Smooth muscle cell (in vitro differentiated cells): ENCODE measurements around the gene DLEC1. TPM values are rescaled to one million over a fixed set of nuclear protein-coding genes. Genes with fewer than 3 reads are reported as not detected.

ENCODE experiments used
- DNase-seq: peaks from one replicate; lab custom pipeline; 2025; ENCODE audit not compliant: unreplicated experiment; lab: John Stamatoyannopoulos, UW
- H2AFZ ChIP-seq: fragments of 200-600 bp; sonication (generic); 2 replicates; pipeline ENCODE4 v1.6.0; 2016; ENCODE audit warnings: antibody characterized with exemption, low read depth, mild to moderate bottlenecking
- H3F3A ChIP-seq: fragments of 200-600 bp; sonication (generic); 2 replicates; pipeline ENCODE4 v1.6.0; 2017; ENCODE audit warnings: antibody characterized with exemption, low read depth
- H3K27ac ChIP-seq: fragments of 200-600 bp; sonication (generic); 2 replicates; pipeline ENCODE4 v1.5.1; 2016; ENCODE audit warnings: low read depth, mild to moderate bottlenecking
- H3K27me3 ChIP-seq: fragments of 200-600 bp; sonication (generic); 2 replicates; pipeline ENCODE4 v1.6.1; 2016; ENCODE audit warnings: low read depth, mild to moderate bottlenecking
- H3K36me3 ChIP-seq: fragments of 200-600 bp; sonication (generic); 2 replicates; pipeline ENCODE4 v1.5.1; 2016; ENCODE audit warnings: low read depth
- H3K4me1 ChIP-seq: fragments of 200-600 bp; sonication (generic); 2 replicates; pipeline ENCODE4 v1.5.1; 2016; ENCODE audit warnings: low read depth
- H3K4me2 ChIP-seq: fragments of 200-600 bp; sonication (generic); 2 replicates; pipeline ENCODE4 v1.6.0; 2016; ENCODE audit warnings: mild to moderate bottlenecking
- H3K4me3 ChIP-seq: fragments of 200-600 bp; sonication (generic); 2 replicates; pipeline ENCODE4 v1.5.1; 2016; ENCODE audit warnings: mild to moderate bottlenecking
- H3K79me2 ChIP-seq: fragments of 200-600 bp; sonication (generic); 2 replicates; pipeline ENCODE4 v1.6.0; 2016; ENCODE audit warnings: low read depth, mild to moderate bottlenecking
- H3K9ac ChIP-seq: fragments of 200-600 bp; sonication (generic); 2 replicates; pipeline ENCODE4 v1.6.0; 2016; ENCODE audit warnings: low read depth
- H3K9me3 ChIP-seq: fragments of 200-600 bp; sonication (generic); replicated peaks from 2 replicates; pipeline ENCODE4 v1.5.1; 2016; ENCODE audit warnings: low read depth
- H4K20me1 ChIP-seq: fragments of 200-600 bp; sonication (generic); 2 replicates; pipeline ENCODE4 v1.6.0; 2016; ENCODE audit warnings: low read depth
- CTCF ChIP-seq: fragments of 200-600 bp; sonication (generic); IDR thresholded peaks from 2 replicates; pipeline ENCODE4 v1.5.1; 2017; ENCODE audit warnings: borderline replicate concordance, mild to moderate bottlenecking, antibody characterized with exemption; ENCODE audit not compliant: insufficient read depth, poor library complexity, severe bottlenecking
- WGBS: methylation state at CpG from one replicate; pipeline ENCODE4 v1.1.7; 2016; ENCODE audit warnings: low lambda C conversion rate; 5-methylcytosine and 5-hydroxymethylcytosine counted together
- polyA plus RNA-seq: library from polyadenylated mRNA; unstranded; fragments of >200 nt; fragmentation: Nextera tagmentation; extraction: Ambion mirVana; gene quantifications from 2 replicates; pipeline ENCODE4 v1.2.1, GENCODE V29; 2016
- total RNA-seq: library from RNA; depleted of rRNA; stranded (reverse); fragments of >200 nt; gene quantifications from 2 replicates; pipeline ENCODE4 v1.2.3, GENCODE V29; 2014

The DLEC1 gene
- total and polyA plus RNA-seq, 2 experiments from 2014 or later: 0.27 to 0.61 TPM

DNA sequence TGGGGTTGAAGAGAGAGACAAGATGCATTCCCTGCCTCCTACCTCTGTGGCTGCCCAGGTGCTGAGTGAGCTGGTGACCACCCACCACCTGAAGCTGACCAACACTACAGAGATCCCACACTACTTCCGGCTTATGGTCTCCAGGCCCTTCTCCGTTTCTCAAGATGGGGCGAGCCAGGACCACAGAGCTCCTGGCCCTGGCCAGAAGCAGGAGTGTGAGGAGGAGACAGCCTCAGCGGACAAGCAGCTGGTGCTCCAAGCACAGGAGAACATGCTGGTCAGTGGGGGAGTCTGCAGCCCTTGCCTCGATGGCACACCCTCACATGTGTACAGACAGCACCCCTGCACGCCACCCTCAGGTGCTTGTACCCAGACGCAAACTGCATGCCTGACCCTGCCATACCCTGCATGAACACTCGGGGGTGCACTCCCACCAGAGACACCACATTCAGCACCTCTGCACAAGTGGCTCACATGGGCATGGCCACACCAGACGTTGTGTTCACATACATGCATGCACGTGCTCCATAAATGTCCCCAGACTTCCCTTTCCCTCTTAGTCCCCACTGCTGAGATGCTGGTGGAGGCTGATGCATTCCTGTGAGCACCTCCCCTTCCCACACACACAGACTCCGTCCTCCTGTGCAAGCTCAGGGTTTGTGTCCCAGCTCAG, 78.9 kb downstream of the DLEC1 start:
- H3K36me3 ChIP-seq: no peaks in the 10 kb centered on the region
- H3K27ac ChIP-seq: no peak overlapping the region
- no peaks in the 10 kb centered on the region for H3K4me1 ChIP-seq
- no peaks in the 10 kb centered on the region for H3K27me3 ChIP-seq
- no peak overlapping the region for H3K4me3 ChIP-seq
- no peaks in the 10 kb centered on the region for H4K20me1 ChIP-seq
- 72% methylated on average over 11 of the region's 11 CpGs for WGBS
- H3K4me2 ChIP-seq: no peak overlapping the region
- H3K79me2 ChIP-seq: no peaks in the 10 kb centered on the region
- no peaks in the 10 kb centered on the region for H3F3A ChIP-seq
- H2AFZ ChIP-seq: no peak overlapping the region
- H3K9me3 ChIP-seq: no peaks in the 10 kb centered on the region
- no peak overlapping the region for H3K9ac ChIP-seq
- no peak for DNase-seq
- peak; percentile 61 for TF ChIP-seq CTCF

DNA sequence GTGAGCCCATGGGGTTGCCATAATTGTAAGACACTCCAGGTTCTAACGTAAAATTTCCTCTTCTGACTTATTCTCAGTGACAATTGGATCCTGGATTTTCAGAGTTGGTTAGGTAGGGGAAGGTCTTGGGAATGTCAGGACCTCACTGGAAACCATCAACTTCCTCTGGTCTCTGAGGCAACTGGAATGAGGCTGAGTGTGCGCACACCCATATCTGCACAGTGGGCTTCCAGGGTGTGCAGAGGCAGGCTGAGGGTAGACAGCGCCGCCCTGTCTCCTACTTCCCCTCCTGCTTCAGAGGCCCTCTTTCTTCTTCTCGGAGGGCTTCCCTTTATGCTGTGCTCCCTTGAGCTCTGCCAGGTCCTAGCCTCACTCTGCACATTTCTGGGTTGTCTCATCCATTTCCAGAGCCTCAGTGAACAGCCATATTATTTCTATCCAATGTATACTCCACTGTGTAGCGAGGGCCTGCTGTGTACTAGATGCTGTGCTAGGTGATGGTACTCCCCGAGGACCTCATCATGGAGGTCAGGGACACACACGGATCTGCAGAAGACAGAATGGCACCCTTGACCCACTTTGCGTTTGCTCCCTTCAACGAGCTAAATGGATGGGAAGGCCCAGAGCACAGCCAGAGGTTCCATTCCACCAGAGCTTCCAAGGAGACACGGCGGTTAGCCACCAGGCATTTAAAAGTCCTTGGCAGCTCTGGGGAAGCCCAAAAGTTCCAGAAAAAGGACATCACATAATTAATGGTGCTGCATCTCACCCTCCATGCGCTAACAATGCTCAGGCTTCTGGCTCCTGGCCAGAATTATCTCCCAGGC, 79.6 kb downstream of the DLEC1 start:
- no peaks in the 10 kb centered on the region for H3K9me3 ChIP-seq
- H3F3A ChIP-seq: no peaks in the 10 kb centered on the region
- no peak overlapping the region for H3K4me2 ChIP-seq
- H4K20me1 ChIP-seq: peaks cover 3% of the 10 kb centered on the region
- no peak for DNase-seq
- no peak for TF ChIP-seq CTCF
- H3K27ac ChIP-seq: no peak overlapping the region
- H2AFZ ChIP-seq: no peak overlapping the region
- no peaks in the 10 kb centered on the region for H3K4me1 ChIP-seq
- H3K27me3 ChIP-seq: no peaks in the 10 kb centered on the region
- H3K79me2 ChIP-seq: no peaks in the 10 kb centered on the region
- no peaks in the 10 kb centered on the region for H3K36me3 ChIP-seq
- WGBS: 94% methylated on average over 13 of the region's 13 CpGs
- H3K4me3 ChIP-seq: no peak overlapping the region
- H3K9ac ChIP-seq: no peak overlapping the region

DNA sequence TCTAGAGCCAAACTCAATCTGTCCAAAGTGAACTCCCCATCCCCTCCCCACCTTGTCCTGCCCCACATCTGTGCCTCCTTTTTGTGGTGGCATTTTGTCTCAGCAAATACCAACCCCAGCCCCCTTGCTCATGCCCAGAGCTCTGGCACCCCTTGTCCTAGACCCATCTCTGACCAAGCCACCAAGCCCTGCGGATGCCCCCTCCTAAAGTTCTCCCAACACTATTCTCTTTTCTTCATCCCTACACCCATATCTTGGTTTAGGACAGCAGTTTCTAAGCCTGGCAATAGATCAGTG, 80.2 kb downstream of the DLEC1 start:
- Histone ChIP-seq H3K9me3 (no peaks in the 10 kb centered on the region), H3K27me3 (no peaks in the 10 kb centered on the region), H3K79me2 (no peaks in the 10 kb centered on the region), H3K36me3 (no peaks in the 10 kb centered on the region), H3K27ac (no peak overlapping the region), H3K4me2 (no peak overlapping the region), H3K9ac (no peak overlapping the region), H3F3A (no peaks in the 10 kb centered on the region), H3K4me3 (no peak overlapping the region), H2AFZ (no peak overlapping the region), H4K20me1 (peaks cover 4% of the 10 kb centered on the region), H3K4me1 (no peaks in the 10 kb centered on the region)
- TF ChIP-seq CTCF: no peak
- no peak for DNase-seq
- whole genome bisulfite sequencing: 100% methylated on average over 1 of the region's 1 CpG
